Astrocyte of the cerebellum (primary cell): ENCODE measurements around the gene DCBLD1.

Experiments used
- DNase-seq: peaks from one replicate; pipeline ENCODE4 v3.0.0-alpha.2; 2011; ENCODE audit warnings: low read depth
- H3K4me3 ChIP-seq: 2 replicates; pipeline ENCODE4 v1.5.1; 2011; ENCODE audit warnings: mild to moderate bottlenecking, low read depth, low read length, moderate library complexity
- CTCF ChIP-seq: IDR thresholded peaks from 2 replicates; pipeline ENCODE4 v1.5.1; 2012; ENCODE audit warnings: low read length, low read depth, moderate library complexity, mild to moderate bottlenecking; ENCODE audit errors: missing control alignments
- in situ Hi-C: cut with HindIII; loops from 2 replicates; pipeline ENCODE4 v1.10.0; 2017; ENCODE audit warnings: low sequenced_read_pairs

Gene DCBLD1

GRCh38 chr6:117495869-117496268 is 13.4 kb downstream of the DCBLD1 start:
- in situ Hi-C loops: no loop called here
- DNase-seq: no peak

GRCh38 chr6:117496383-117496990 is 14.0 kb downstream of the DCBLD1 start:
- in situ Hi-C loops: no loop called here
- TF ChIP-seq CTCF: no peak
- no peak for DNase-seq
- H3K4me3 ChIP-seq: no peak overlapping the region

More at GRCh38 chr6:117495869-117496268, 13.4 kb downstream of the DCBLD1 start:
- TF ChIP-seq CTCF: no peak
- H3K4me3 ChIP-seq: no peak overlapping the region

- DNase-seq: no peak
- no peak overlapping the region for H3K4me3 ChIP-seq
- no peak for TF ChIP-seq CTCF
- in situ Hi-C loops: no loop called here
Measured at GRCh38 chr6:117497237-117497636, 14.8 kb downstream of the DCBLD1 start.

- TF ChIP-seq CTCF: no peak
- in situ Hi-C loops: no loop called here
Measured at GRCh38 chr6:117498159-117498558, 15.7 kb downstream of the DCBLD1 start.

GRCh38 chr6:117501722-117502121 is 19.2 kb downstream of the DCBLD1 start:
- in situ Hi-C loops: no loop called here
- DNase-seq: no peak
- H3K4me3 ChIP-seq: no peak overlapping the region
- no peak for TF ChIP-seq CTCF

More at GRCh38 chr6:117498159-117498558, 15.7 kb downstream of the DCBLD1 start:
- DNase-seq: no peak
- no peak overlapping the region for H3K4me3 ChIP-seq

- no peak overlapping the region for H3K4me3 ChIP-seq
- TF ChIP-seq CTCF: no peak
- in situ Hi-C loops: no loop called here
- no peak for DNase-seq
Measured at GRCh38 chr6:117502580-117502979, 20.1 kb downstream of the DCBLD1 start.
